H1 (cell line): Measurements from ENCODE around the gene IGF2R. TPM values are rescaled to one million over a fixed set of nuclear protein-coding genes. Genes with fewer than 3 reads are reported as not detected.

Source experiments
- CREB1 ChIP-seq: IDR thresholded peaks from 2 replicates; pipeline ENCODE4 v1.6.1; 2012; ENCODE audit warnings: inconsistent platforms
- CTCF ChIP-seq, 3 experiments: IDR thresholded peaks; 1 replicate in 2 of 3; 2 replicates in 1 of 3; pipeline versions ENCODE4 v1.5.1 to v1.6.1; 2011; ENCODE audit warnings: low read length in 3 of 3, mild to moderate bottlenecking in 3 of 3, inconsistent platforms in 2 of 3, low read depth in 1 of 3, moderate library complexity in 1 of 3; ENCODE audit not compliant: insufficient read depth in 1 of 3; ENCODE audit errors: control extremely low read depth in 1 of 3
- RBBP5 ChIP-seq: IDR thresholded peaks from 2 replicates; pipeline ENCODE4 v1.7.1; 2012; ENCODE audit warnings: low read depth, mild to moderate bottlenecking, inconsistent platforms, low read length, moderate library complexity, borderline replicate concordance
- SIRT6 ChIP-seq: IDR thresholded peaks from one replicate; pipeline ENCODE4 v1.7.1; 2012; ENCODE audit warnings: low read length, inconsistent platforms
- polyA plus RNA-seq, 7 experiments: library from polyadenylated mRNA; depleted of rRNA in 3 of 7; stranded (reverse) in 5 of 7; unstranded in 2 of 7; fragments of >200 nt in 5 of 7; fragments of 200-250 nt in 2 of 7; gene quantifications; 1 replicate in 5 of 7; 2 replicates in 1 of 7; 4 replicates in 1 of 7; pipeline versions ENCODE4 v1.2.1 to v1.2.3, GENCODE V29; 2011 to 2013; ENCODE audit warnings: missing spikeins in 2 of 7, mixed read lengths in 2 of 7
- total RNA-seq: library from RNA; stranded (reverse); fragmentation: NEBNext Ultra II Directional; extraction: Animal tissue kit (Norgen Biotek cat#: 25700); gene quantifications from 2 replicates; pipeline ENCODE4 v1.2.1, GENCODE V29; 2021

Gene IGF2R
- total and polyA plus RNA-seq, 2 of the 8 experiments (the other 6 are each of a cell fraction or from before 2014, with no cell fraction given) = 20.6 to 74.1 TPM

- TF ChIP-seq CTCF (IDR thresholded peaks at IDR 0.05; ENCODE audit: control extremely low read depth in 1 of 3, insufficient read depth in 1 of 3, low read depth in 1 of 3, low read length in 3 of 3) (no peak), RBBP5 (no peak), CREB1 (no peak), SIRT6 (no peak)
Measured at GRCh38 chr6:159976686-159977254, 7.9 kb downstream of the IGF2R start (continued).
